ENCODE data around the gene SIN3B.

SIN3B gene

DNA sequence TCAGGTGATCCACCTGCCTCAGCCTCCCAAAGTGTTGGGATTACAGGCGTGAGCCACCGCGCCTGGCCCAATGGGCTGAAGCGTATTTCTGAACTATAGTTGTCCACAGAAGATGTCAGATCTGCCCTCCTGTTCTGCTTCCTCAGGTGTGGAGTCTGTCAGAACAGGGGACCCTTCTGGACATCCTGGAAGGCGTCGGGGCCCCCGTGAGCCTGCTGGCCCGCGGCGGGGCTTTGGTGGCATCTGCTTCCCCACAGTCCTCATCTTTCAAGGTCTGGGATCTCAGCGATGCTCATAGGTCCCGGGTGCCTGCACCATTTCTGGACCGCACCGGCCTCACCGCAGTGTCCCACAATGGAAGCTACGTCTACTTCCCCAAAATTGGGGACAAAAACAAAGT lies 29.5 kb upstream of the SIN3B start:
- Mint-ChIP-seq H3K4me3 (no peak overlapping the region), H3K4me1 (no peaks in the 10 kb centered on the region), H3K9me3 (peaks cover 8% of the 10 kb centered on the region), H3K27me3 (ENCODE audit: low read depth) (no peaks in the 10 kb centered on the region), H3K27ac (no peak overlapping the region), H3K36me3 (ENCODE audit: low read depth) (no peaks in the 10 kb centered on the region)
- TF ChIP-seq, protein P1, sequence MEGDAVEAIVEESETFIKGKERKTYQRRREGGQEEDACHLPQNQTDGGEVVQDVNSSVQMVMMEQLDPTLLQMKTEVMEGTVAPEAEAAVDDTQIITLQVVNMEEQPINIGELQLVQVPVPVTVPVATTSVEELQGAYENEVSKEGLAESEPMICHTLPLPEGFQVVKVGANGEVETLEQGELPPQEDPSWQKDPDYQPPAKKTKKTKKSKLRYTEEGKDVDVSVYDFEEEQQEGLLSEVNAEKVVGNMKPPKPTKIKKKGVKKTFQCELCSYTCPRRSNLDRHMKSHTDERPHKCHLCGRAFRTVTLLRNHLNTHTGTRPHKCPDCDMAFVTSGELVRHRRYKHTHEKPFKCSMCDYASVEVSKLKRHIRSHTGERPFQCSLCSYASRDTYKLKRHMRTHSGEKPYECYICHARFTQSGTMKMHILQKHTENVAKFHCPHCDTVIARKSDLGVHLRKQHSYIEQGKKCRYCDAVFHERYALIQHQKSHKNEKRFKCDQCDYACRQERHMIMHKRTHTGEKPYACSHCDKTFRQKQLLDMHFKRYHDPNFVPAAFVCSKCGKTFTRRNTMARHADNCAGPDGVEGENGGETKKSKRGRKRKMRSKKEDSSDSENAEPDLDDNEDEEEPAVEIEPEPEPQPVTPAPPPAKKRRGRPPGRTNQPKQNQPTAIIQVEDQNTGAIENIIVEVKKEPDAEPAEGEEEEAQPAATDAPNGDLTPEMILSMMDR (IDR thresholded peaks at IDR 0.05; ENCODE audit: unreplicated experiment in 3 of 3): no peak

DNA sequence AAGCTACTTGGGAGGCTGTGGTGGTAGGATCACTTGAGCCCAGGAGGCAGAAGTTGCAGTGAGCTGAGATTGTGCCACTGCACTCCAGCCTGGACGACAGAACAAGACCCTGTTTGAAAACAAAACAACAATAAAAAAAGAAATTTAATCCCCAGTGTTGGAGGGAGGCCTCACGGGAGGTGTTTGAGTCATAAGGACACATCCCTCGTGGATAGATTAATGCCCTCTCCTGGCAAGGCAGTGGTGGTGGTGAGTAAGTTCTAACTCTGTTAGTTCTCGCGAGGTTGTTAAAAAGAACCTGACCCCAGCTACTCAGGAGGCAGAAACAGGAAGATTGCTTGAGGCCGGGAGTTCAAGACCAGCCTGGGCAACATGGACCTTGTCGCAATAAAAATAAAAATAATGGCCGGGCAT lies 27.6 kb upstream of the SIN3B start:
- H3K36me3 Mint-ChIP-seq (ENCODE audit: low read depth): no peaks in the 10 kb centered on the region
- H3K27me3 Mint-ChIP-seq (ENCODE audit: low read depth): peaks cover 7% of the 10 kb centered on the region
- peaks cover 1% of the 10 kb centered on the region for H3K9me3 Mint-ChIP-seq
- H3K4me1 Mint-ChIP-seq: no peaks in the 10 kb centered on the region
- H3K27ac Mint-ChIP-seq: no peak overlapping the region
- H3K4me3 Mint-ChIP-seq: no peak overlapping the region
- TF ChIP-seq, protein P1 (IDR thresholded peaks at IDR 0.05; ENCODE audit: unreplicated experiment in 3 of 3): no peak

DNA sequence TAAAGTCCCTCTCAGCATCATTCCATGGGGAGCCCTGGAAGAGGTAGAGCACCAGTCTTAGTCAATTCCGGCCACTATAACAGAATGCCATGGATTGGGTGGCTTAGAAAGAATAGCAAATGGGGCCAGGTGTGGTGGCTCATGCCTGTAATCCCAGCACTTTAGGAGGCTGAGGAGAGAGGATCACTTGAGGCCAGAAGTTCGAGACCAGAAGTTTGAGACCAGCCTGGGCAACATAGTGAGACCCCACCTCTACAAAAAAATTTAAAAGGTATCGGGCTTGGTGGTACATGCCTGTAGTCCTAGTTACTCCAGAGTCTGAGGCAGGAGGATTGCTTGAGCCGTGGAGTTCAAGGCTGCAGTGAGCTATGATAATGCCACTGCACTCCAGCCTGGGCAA lies 25.0 kb upstream of the SIN3B start:
- no peaks in the 10 kb centered on the region for H3K36me3 Mint-ChIP-seq (ENCODE audit: low read depth)
- H3K4me3 Mint-ChIP-seq: no peak overlapping the region
- no peak overlapping the region for H3K27ac Mint-ChIP-seq
- H3K4me1 Mint-ChIP-seq: no peaks in the 10 kb centered on the region
- TF ChIP-seq, protein P1 (IDR thresholded peaks at IDR 0.05; ENCODE audit: unreplicated experiment in 3 of 3): no peak
- no peaks in the 10 kb centered on the region for H3K9me3 Mint-ChIP-seq
- H3K27me3 Mint-ChIP-seq (ENCODE audit: low read depth): peaks cover 7% of the 10 kb centered on the region

DNA sequence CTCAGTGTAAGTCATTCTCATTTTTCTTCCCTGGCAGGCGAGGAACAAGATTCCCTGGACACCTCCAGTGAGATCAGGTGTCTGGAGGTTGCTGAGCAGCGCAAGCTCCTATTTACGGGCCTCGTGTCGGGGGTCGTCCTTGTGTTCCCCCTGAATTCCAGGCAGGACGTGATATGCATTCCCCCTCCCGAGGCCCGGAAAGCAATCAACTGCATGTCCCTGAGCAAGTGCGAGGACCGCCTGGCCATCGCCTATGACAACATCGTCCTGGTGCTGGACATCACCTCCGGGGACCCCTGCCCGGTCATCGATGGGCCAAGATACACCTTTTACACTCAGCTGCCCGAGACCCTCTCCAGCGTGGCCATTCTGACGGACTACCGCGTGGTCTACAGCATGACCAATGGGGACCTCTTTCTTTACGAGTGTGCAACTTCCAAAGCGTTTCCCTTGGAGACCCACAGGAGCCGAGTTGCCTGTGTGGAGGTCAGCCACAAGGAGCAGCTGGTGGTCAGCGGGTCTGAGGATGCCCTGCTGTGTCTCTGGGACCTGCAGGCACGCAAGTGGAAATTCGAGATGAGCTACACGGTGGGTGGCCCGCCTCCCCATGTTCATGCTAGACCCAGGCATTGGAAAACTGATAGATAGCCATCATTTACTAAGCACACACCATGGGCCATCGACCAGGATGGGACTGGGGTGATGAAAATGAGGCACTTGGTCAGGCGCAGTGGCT lies 21.5 kb upstream of the SIN3B start:
- Mint-ChIP-seq H3K9me3 (no peaks in the 10 kb centered on the region), H3K4me1 (no peaks in the 10 kb centered on the region), H3K27ac (no peak overlapping the region), H3K4me3 (no peak overlapping the region), H3K36me3 (ENCODE audit: low read depth) (no peaks in the 10 kb centered on the region), H3K27me3 (ENCODE audit: low read depth) (peaks cover 10% of the 10 kb centered on the region)
- TF ChIP-seq, protein P1 (IDR thresholded peaks at IDR 0.05; ENCODE audit: unreplicated experiment in 3 of 3): no peak

DNA sequence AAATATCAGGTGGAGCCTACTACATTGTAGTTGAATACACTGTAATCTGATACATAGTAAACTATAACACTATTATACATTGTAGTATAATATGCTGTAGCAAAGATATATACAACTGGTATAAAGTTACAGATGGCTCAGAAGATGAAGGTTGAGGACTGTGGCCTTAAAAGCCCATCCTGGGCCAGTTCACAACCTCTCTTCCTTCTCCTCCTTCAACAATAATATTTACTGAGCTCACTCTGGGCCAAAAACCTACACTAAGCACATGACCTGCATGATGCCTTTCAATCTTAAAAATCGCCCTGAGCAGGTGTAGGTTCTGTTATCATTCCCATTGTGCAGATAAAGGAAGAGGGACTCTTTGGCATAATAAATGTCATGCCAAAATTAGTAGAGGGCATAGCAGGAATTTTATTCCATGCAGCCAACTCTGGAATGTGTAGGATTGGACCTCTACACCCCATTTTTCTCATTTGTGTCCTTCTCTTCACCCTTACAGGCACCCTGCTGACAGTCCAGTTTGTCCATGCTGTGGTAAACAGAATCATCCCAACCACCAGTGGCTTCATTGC lies 14.6 kb upstream of the SIN3B start:
- Mint-ChIP-seq H3K4me3 (no peak overlapping the region), H3K4me1 (peaks cover 10% of the 10 kb centered on the region), H3K27me3 (ENCODE audit: low read depth) (peaks cover 7% of the 10 kb centered on the region), H3K9me3 (no peaks in the 10 kb centered on the region), H3K27ac (no peak overlapping the region), H3K36me3 (ENCODE audit: low read depth) (no peaks in the 10 kb centered on the region)
- TF ChIP-seq, protein P1 (IDR thresholded peaks at IDR 0.05; ENCODE audit: unreplicated experiment in 3 of 3): no peak

DNA sequence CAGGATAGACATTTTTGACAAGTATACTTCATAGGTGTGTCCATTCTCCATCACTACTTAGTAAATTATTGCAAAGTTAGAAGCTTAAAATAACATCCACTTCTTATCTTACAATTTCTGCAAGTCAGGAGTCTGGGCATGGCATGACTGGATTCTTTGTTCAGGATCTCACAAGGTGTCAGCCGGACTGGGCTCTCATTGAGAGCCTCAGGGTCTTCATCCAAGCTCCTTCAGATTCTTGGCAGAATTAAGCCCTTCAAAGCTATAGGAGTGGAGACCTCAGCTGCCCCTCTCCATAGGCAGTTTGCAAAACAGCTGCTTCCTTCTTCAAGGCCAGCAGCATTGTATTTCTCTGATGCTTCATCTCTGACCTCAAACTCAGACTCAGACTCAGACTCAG lies 9.1 kb upstream of the SIN3B start:
- Mint-ChIP-seq H3K27ac (no peak overlapping the region), H3K9me3 (no peaks in the 10 kb centered on the region), H3K27me3 (ENCODE audit: low read depth) (no peaks in the 10 kb centered on the region), H3K4me3 (no peak overlapping the region), H3K36me3 (ENCODE audit: low read depth) (no peaks in the 10 kb centered on the region), H3K4me1 (peaks cover 22% of the 10 kb centered on the region)
- TF ChIP-seq, protein P1 (IDR thresholded peaks at IDR 0.05; ENCODE audit: unreplicated experiment in 3 of 3): no peak
